BE2C (cell line): ENCODE measurements around the gene SOX6.
A peak's percentile ranks its signal among the peaks of the same experiment; 100 is the strongest.

Experiments used
- DNase-seq: peaks from one replicate; pipeline ENCODE4 v3.0.0-alpha.2; 2020
- H3K27me3 ChIP-seq: fragments of 250-450 bp; sonication (Bioruptor Pico); 2 replicates; pipeline ENCODE4 v1.5.1; 2020; ENCODE audit warnings: mild to moderate bottlenecking
- H3K36me3 ChIP-seq: fragments of 250-450 bp; sonication (Bioruptor Pico); 2 replicates; pipeline ENCODE4 v1.5.1; 2020; ENCODE audit warnings: mild to moderate bottlenecking
- H3K4me1 ChIP-seq: fragments of 250-450 bp; sonication (Bioruptor Pico); 2 replicates; pipeline ENCODE4 v1.5.1; 2020
- H3K4me3 ChIP-seq: 2 replicates; pipeline ENCODE4 v1.5.1; 2011; ENCODE audit warnings: low read depth, low read length
- H3K9me3 ChIP-seq: fragments of 250-450 bp; sonication (Bioruptor Pico); 2 replicates; pipeline ENCODE4 v1.5.1; 2020
- TF ChIP-seq, protein P1 (sequence below): IDR thresholded peaks from 2 replicates; pipeline ENCODE4 v1.5.1; 2012; ENCODE audit warnings: mild to moderate bottlenecking, low read depth, low read length

The SOX6 gene

DNA sequence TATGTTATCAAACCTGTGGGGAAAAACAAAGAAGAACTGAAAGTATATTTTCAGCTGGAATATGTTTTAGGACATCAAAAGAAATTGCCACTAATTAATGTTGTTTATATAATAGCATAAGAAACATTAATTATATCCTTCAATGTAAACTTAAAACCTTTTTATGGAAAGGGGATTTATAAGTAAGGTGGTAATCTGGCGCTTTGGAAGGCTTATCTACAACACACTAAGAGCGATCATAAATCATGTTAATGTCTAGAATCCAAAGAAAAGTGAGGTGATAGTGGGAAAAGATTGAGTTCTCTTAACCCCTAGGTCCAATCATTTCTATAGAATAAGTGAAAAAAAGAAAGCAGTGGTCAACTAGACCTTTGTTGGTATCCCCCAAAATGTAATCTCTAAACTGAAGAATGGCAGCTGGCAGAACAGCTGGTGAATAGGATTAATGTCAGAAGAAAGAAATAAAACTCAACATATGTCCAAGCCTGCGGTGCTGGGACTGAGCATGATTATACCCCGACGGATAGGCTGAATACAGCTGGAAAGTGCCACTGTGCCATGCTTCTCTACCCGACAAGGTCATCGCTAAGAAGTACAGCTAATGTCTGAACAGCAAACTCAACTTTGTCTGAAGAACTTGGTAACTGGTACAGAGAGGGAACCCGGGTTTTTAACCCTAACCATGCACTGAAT, 64.0 kb downstream of the SOX6 start:
- Histone ChIP-seq H3K27me3 (no peaks in the 10 kb centered on the region), H3K9me3 (no peaks in the 10 kb centered on the region), H3K4me3 (no peak overlapping the region), H3K36me3 (no peaks in the 10 kb centered on the region), H3K4me1 (no peaks in the 10 kb centered on the region; the same call in 1 of the 2 replicates)
- TF ChIP-seq, protein P1, sequence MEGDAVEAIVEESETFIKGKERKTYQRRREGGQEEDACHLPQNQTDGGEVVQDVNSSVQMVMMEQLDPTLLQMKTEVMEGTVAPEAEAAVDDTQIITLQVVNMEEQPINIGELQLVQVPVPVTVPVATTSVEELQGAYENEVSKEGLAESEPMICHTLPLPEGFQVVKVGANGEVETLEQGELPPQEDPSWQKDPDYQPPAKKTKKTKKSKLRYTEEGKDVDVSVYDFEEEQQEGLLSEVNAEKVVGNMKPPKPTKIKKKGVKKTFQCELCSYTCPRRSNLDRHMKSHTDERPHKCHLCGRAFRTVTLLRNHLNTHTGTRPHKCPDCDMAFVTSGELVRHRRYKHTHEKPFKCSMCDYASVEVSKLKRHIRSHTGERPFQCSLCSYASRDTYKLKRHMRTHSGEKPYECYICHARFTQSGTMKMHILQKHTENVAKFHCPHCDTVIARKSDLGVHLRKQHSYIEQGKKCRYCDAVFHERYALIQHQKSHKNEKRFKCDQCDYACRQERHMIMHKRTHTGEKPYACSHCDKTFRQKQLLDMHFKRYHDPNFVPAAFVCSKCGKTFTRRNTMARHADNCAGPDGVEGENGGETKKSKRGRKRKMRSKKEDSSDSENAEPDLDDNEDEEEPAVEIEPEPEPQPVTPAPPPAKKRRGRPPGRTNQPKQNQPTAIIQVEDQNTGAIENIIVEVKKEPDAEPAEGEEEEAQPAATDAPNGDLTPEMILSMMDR: no peak
- no peak for DNase-seq

DNA sequence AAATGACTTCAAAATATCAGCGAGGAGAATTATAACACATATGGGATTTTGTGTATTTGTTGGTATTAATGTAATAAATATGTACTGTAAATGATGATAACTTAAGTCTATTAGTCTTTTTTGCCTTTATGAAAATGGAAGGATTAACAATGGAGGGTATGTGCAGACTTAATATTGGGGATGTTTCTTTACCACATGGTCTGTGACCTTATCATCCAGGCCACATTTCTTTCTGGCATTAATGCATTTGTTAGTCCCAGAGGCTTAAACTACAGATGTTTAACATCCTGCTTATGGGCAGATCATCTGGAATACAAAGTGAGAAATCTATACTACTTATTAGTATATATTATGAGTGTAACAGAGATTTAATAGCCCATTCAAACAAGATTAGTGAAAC, 64.6 kb downstream of the SOX6 start:
- no peak for DNase-seq
- TF ChIP-seq, protein P1: no peak
- Histone ChIP-seq H3K9me3 (no peaks in the 10 kb centered on the region), H3K27me3 (no peaks in the 10 kb centered on the region), H3K4me3 (no peak overlapping the region), H3K4me1 (no peaks in the 10 kb centered on the region), H3K36me3 (no peaks in the 10 kb centered on the region)

DNA sequence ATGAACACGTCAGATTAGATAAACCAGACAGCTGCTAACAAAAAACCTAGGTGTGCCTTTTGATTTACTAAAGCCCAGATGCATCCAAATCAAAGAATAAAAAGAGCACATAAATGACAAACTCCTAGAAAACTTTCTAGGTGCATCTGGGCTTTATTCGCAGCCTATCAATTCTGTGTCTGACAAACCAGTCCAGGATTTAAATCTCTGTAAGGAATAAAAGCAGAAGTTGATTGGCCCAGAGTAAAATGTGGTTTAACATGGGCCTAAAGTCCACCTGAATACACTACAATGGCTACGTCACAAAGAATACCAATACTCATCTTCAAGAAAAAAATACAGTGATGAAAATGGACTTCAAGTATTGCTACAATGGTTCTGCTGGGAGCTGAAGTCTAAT, 66.8 kb downstream of the SOX6 start:
- Histone ChIP-seq H3K27me3 (no peaks in the 10 kb centered on the region), H3K36me3 (no peaks in the 10 kb centered on the region)

DNA sequence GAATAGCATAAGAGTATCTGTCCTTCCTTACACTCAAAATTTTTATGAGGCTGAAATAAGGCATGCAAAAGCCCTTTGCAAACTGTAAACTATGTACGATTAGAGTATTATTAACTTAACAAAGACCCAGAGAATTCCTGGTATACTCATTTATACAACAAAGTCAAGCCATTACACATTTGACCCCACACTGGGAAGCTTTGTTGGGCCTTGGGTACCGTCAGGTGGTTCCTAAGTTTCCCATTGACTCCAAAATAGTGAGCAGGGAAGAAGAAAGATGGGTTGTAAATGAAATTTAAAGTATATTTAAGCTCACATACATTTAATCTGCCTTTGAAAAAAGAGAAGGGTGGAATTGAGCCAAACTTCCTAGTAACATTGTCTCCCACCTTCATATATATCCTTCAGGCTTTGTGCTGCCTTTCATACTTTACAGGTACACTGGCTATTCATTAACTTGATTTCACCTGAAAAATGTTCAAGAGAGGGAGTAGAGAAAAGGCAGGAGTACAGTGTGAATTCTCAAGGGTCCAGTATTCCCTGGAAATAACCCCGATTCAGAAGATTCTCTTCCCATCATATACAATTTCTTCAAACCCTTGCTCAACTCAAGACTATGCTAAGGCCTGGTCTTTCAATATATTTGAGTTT, 68.6 kb downstream of the SOX6 start:
- H3K4me1 ChIP-seq: no peaks in the 10 kb centered on the region
- H3K27me3 ChIP-seq: no peaks in the 10 kb centered on the region
- DNase-seq: no peak
- TF ChIP-seq, protein P1: no peak
- H3K4me3 ChIP-seq: no peak overlapping the region
- no peaks in the 10 kb centered on the region for H3K9me3 ChIP-seq
- H3K36me3 ChIP-seq: no peaks in the 10 kb centered on the region

More for the DNA sequence above, 66.8 kb downstream of the SOX6 start:
- no peak for DNase-seq
- Histone ChIP-seq H3K4me1 (no peaks in the 10 kb centered on the region), H3K9me3 (no peaks in the 10 kb centered on the region), H3K4me3 (no peak overlapping the region)
- TF ChIP-seq, protein P1: no peak

DNA sequence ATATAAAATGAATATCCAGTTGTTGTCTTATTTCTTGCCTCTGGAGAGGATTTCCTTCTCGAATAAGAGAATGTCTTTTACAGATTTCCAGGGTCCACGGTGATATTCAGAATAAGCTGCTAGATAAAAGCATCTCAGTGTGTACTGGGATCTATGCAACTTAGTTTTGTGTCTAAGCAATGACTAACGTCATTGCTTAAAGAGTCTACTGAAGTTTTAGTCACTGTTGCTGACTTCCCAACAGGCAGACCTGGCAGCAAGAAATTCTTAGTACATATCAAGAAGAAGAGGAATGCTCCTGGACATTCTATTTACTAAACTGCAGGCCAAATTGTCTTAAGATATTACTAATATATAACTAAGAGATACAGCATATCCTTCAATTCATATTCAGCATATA, 70.3 kb downstream of the SOX6 start:
- DNase-seq: no peak
- Histone ChIP-seq H3K4me3 (no peak overlapping the region), H3K9me3 (no peaks in the 10 kb centered on the region), H3K27me3 (no peaks in the 10 kb centered on the region), H3K36me3 (no peaks in the 10 kb centered on the region), H3K4me1 (no peaks in the 10 kb centered on the region)
- TF ChIP-seq, protein P1: no peak

DNA sequence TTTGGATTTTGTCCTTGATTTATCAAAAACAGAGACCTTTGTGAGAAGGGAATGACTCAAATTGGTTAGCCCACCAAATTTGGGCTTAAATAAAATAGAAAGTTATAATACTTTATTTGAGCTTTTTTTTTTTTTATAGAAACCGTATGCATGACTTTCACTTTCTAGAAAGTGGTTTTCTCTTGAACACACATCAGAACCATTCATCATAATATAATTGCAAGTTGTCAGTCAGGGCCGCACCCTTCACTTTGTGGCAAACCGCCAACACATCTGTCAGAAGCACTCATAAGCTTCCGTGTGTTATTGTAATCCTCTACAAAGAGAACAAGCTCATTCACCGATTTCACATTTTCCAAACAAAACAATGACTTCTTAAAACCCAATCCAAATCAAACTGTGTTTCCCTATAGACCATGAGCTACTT, 76.1 kb downstream of the SOX6 start:
- DNase-seq: peak; percentile 32

More for the DNA sequence above, 76.1 kb downstream of the SOX6 start:
- Histone ChIP-seq H3K4me1 (no peaks in the 10 kb centered on the region), H3K36me3 (no peaks in the 10 kb centered on the region), H3K4me3 (no peak overlapping the region), H3K27me3 (no peaks in the 10 kb centered on the region), H3K9me3 (no peaks in the 10 kb centered on the region)
- TF ChIP-seq, protein P1: no peak
